Loucy (cell line): ENCODE data around the gene LAMA4.

ENCODE experiments used
- EZH2phosphoT487 ChIP-seq: fragments of 200-600 bp; IDR thresholded peaks from 2 replicates; pipeline ENCODE4 v1.6.1; 2018; ENCODE audit warnings: antibody characterized with exemption, mild to moderate bottlenecking, moderate library complexity, borderline replicate concordance
- TF ChIP-seq, protein P1 (sequence below): fragments of 200-600 bp; sonication (generic); conservative IDR thresholded peaks from 2 replicates; pipeline ENCODE4 v1.5.1; 2014; ENCODE audit warnings: mild to moderate bottlenecking, antibody characterized with exemption, low read length

DNA sequence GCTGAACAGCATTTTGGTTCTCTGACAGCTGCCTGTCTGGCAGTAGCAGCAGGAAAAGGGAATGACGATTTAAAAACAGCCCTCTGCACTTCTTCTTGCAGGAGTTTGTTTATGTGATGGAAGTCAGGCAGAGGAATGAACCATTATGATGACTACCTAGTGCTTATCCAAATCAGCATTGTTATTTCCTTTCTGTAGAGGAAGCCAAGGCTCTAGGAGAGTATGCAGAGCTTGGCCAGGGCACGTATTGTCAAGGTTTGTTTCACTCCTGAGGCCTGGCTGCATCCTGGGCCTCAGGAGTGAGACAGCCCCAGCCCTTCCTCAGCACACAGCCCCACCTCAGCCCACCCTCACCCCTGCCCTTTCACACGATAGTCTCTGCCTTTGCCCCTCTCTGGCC is 98.5 kb downstream of the LAMA4 start:
- TF ChIP-seq, protein P1, sequence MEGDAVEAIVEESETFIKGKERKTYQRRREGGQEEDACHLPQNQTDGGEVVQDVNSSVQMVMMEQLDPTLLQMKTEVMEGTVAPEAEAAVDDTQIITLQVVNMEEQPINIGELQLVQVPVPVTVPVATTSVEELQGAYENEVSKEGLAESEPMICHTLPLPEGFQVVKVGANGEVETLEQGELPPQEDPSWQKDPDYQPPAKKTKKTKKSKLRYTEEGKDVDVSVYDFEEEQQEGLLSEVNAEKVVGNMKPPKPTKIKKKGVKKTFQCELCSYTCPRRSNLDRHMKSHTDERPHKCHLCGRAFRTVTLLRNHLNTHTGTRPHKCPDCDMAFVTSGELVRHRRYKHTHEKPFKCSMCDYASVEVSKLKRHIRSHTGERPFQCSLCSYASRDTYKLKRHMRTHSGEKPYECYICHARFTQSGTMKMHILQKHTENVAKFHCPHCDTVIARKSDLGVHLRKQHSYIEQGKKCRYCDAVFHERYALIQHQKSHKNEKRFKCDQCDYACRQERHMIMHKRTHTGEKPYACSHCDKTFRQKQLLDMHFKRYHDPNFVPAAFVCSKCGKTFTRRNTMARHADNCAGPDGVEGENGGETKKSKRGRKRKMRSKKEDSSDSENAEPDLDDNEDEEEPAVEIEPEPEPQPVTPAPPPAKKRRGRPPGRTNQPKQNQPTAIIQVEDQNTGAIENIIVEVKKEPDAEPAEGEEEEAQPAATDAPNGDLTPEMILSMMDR: no peak
- TF ChIP-seq EZH2phosphoT487: no peak
